GM18520 (cell line): ENCODE results near the gene F2RL1.
"Not testable (repeated sequence)": the region's sequence is repeated elsewhere in the genome, so short reads cannot be mapped to it uniquely, and the experiment has no call there.

Experiments used
- ATAC-seq: cut with Tn5 transposase; IDR thresholded peaks from one replicate; pipeline ENCODE4 v1.9.1; 2021; ENCODE audit not compliant: unreplicated experiment

F2RL1 gene

GRCh38 chr5:76849419-76850291 lies 30.8 kb downstream of the F2RL1 start, which contains the start of gene S100Z:
TSS of gene S100Z (plus strand) at chr5:76850014. CDS start at chr5:76875360, 25,346 bp downstream.
- no peak for ATAC-seq

GRCh38 chr5:76850543-76851145 lies 31.8 kb downstream of the F2RL1 start:
- no peak for ATAC-seq

- ATAC-seq = no peak
These were observed 33.0 kb downstream of the F2RL1 start for GRCh38 chr5:76851728-76852369.

- ATAC-seq = no peak
These were observed 33.9 kb downstream of the F2RL1 start for GRCh38 chr5:76852772-76853171.

GRCh38 chr5:76853741-76854140 lies 34.9 kb downstream of the F2RL1 start:
- not testable (repeated sequence) for ATAC-seq

- ATAC-seq = no peak
These were observed 35.8 kb downstream of the F2RL1 start for GRCh38 chr5:76854644-76855043.

GRCh38 chr5:76855501-76855900 lies 36.7 kb downstream of the F2RL1 start:
- not testable (repeated sequence) for ATAC-seq

GRCh38 chr5:76855961-76856360 lies 37.1 kb downstream of the F2RL1 start:
- ATAC-seq = no peak

GRCh38 chr5:76856800-76857199 lies 38.0 kb downstream of the F2RL1 start:
- ATAC-seq = not testable (repeated sequence)

- no peak for ATAC-seq
These were observed 40.9 kb downstream of the F2RL1 start for GRCh38 chr5:76859591-76860247.

- ATAC-seq = no peak
These were observed 42.8 kb downstream of the F2RL1 start for GRCh38 chr5:76861612-76862011.

GRCh38 chr5:76863001-76863400 lies 44.2 kb downstream of the F2RL1 start:
- no peak for ATAC-seq

- no peak for ATAC-seq
These were observed 47.7 kb downstream of the F2RL1 start for GRCh38 chr5:76866503-76866902.

- no peak for ATAC-seq
These were observed 48.2 kb downstream of the F2RL1 start for GRCh38 chr5:76867038-76867437.

GRCh38 chr5:76867827-76868693 lies 49.2 kb downstream of the F2RL1 start:
- peak; percentile 50 for ATAC-seq

GRCh38 chr5:76870046-76870445 lies 51.2 kb downstream of the F2RL1 start:
- no peak for ATAC-seq

GRCh38 chr5:76874088-76874581 lies 55.3 kb downstream of the F2RL1 start:
- ATAC-seq = no peak
